ENCODE data around the gene DYNC1LI2.

- TF ChIP-seq, protein P1, sequence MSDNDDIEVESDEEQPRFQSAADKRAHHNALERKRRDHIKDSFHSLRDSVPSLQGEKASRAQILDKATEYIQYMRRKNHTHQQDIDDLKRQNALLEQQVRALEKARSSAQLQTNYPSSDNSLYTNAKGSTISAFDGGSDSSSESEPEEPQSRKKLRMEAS (IDR thresholded peaks at IDR 0.05; ENCODE audit: low read depth, low read length) = no peak
- TF ChIP-seq JUNB (IDR thresholded peaks at IDR 0.05) (no peak), CTCF (IDR thresholded peaks at IDR 0.05 in 2 of 3, conservative IDR thresholded peaks at IDR 0.05 in 1 of 3; ENCODE audit: control insufficient read depth in 2 of 3, extremely low read depth in 1 of 3, insufficient read depth in 1 of 3, low read depth in 3 of 3, low read length in 3 of 3) (no peak), TCF12 (IDR thresholded peaks at IDR 0.05; ENCODE audit: low read depth, low read length) (no peak), SREBF2 (IDR thresholded peaks at IDR 0.05; ENCODE audit: low read length) (no peak), POLR2AphosphoS5 (IDR thresholded peaks at IDR 0.05; ENCODE audit: low read length) (no peak), POU2F2 (IDR thresholded peaks at IDR 0.05; ENCODE audit: borderline replicate concordance, low read depth, low read length) (no peak), KDM1A (IDR thresholded peaks at IDR 0.05; ENCODE audit: borderline replicate concordance) (no peak), TAF1 (IDR thresholded peaks at IDR 0.05; ENCODE audit: borderline replicate concordance, low read depth, low read length) (no peak), SIN3A (IDR thresholded peaks at IDR 0.05; ENCODE audit: low read depth, low read length) (no peak), POLR2A (IDR thresholded peaks at IDR 0.05; ENCODE audit: low read depth, low read length) (no peak), SP1 (IDR thresholded peaks at IDR 0.05; ENCODE audit: low read depth, low read length) (no peak), STAT1 (conservative IDR thresholded peaks at IDR 0.05) (no peak)
Measured at GRCh38 chr16:66714654-66715307, 36.6 kb downstream of the DYNC1LI2 start.
